Body of pancreas (tissue), 4 donors: ENCODE results near the gene CFDP1. TPM values are rescaled to one million over a fixed set of nuclear protein-coding genes. Genes with fewer than 3 reads are reported as not detected.

Experiments used
- ATAC-seq: fragments of 150-250 bp; one replicate; pipeline ENCODE4 v1.9.1; 2016
- DNase-seq, 4 donors: peaks; one replicate each; pipeline ENCODE4 v3.0.0-alpha.2; 2019
- H3K27ac ChIP-seq, 4 donors: fragments of 200-600 bp; sonication (generic); 1 replicate in 3 of 4; 2 replicates in 1 of 4; pipeline versions ENCODE4 v1.5.1 to v1.6.1; 2016 to 2019; ENCODE audit warnings: mild to moderate bottlenecking in 1 of 4, mixed read lengths in 1 of 4, moderate library complexity in 1 of 4
- H3K27me3 ChIP-seq, 2 donors: fragments of 200-600 bp; sonication (generic); one replicate each; pipeline ENCODE4 v1.6.0; 2016; ENCODE audit warnings: mild to moderate bottlenecking in 1 of 2
- H3K36me3 ChIP-seq, 2 donors: fragments of 200-600 bp; sonication (generic); replicated peaks in 1 of 2; 2 replicates each; pipeline ENCODE4 v1.5.1; 2016; ENCODE audit warnings: low read depth in 2 of 2; ENCODE audit not compliant: insufficient read depth in 1 of 2
- H3K4me1 ChIP-seq: fragments of 200-600 bp; sonication (generic); one replicate; pipeline ENCODE4 v1.6.0; 2016
- H3K4me3 ChIP-seq, 2 donors: fragments of 200-600 bp; sonication (generic); 1 replicate in 1 of 2; 2 replicates in 1 of 2; pipeline ENCODE4 v1.5.1; 2016 to 2019
- H3K9me3 ChIP-seq, 3 donors: fragments of 200-600 bp; sonication (generic); 1 replicate in 2 of 3; 2 replicates in 1 of 3; pipeline ENCODE4 v1.5.1; 2016
- CTCF ChIP-seq, 7 experiments: fragments of 450-650 bp in 4 of 7; fragments of 200-600 bp in 3 of 7; sonication (generic) in 3 of 7; IDR thresholded peaks; one replicate each; pipeline ENCODE4 v1.5.1; 2016 to 2019; ENCODE audit warnings: antibody characterized with exemption in 7 of 7
- POLR2A ChIP-seq, 3 donors: fragments of 450-650 bp; IDR thresholded peaks; one replicate each; pipeline ENCODE4 v1.6.1; 2016; ENCODE audit warnings: antibody characterized with exemption in 3 of 3, mild to moderate bottlenecking in 2 of 3
- WGBS, 2 donors: methylation state at CpG; one replicate each; pipeline ENCODE4 v1.1.5; 2017; 5-methylcytosine and 5-hydroxymethylcytosine counted together
- intact Hi-C: fragments of 100-400 bp; cut with DNase I; formaldehyde crosslinking; loops from one replicate; pipeline ENCODE4 v1.15.1; 2023
- total RNA-seq, 2 donors: library from RNA; depleted of rRNA; stranded (reverse); fragments of >200 nt; gene quantifications; one replicate each; pipeline ENCODE4 v1.1.0, GENCODE V29; 2016

Gene CFDP1
- total RNA-seq, 2 donors from 2014 or later, result 34.0 to 65.3 TPM

- Histone ChIP-seq H3K4me3 (no peak overlapping the region), H3K4me1 (peaks cover 91% of the 10 kb centered on the region), H3K9me3 (no peaks in the 10 kb centered on the region), H3K27ac (peak overlapping the region; percentile 75 to 99 (median 99)), H3K27me3 (no peaks in the 10 kb centered on the region), H3K36me3 (no peaks in the 10 kb centered on the region)
- ATAC-seq, result no peak
- intact Hi-C loops, result no loop called here
- 34 to 69% methylated on average over 5 to 11 of the region's 13 CpGs for WGBS, 2 donors
- peak in 1 of 4 donors; percentile 15 for DNase-seq
- TF ChIP-seq CTCF (IDR thresholded peaks at IDR 0.05) (no peak), POLR2A (IDR thresholded peaks at IDR 0.05) (peak in 1 of 3 donors; percentile 16)
Measured at GRCh38 chr16:75248142-75248535, 185.2 kb downstream of the CFDP1 start.

- Histone ChIP-seq H3K4me3 (no peak overlapping the region), H3K27me3 (no peaks in the 10 kb centered on the region), H3K27ac (peak overlapping the region; percentile 75 to 99 (median 99)), H3K9me3 (no peaks in the 10 kb centered on the region), H3K4me1 (peaks cover 85% of the 10 kb centered on the region), H3K36me3 (peaks cover 0 to 3% of the 10 kb centered on the region in 2 donors)
- intact Hi-C loops, result no loop called here
- DNase-seq, result peak in 1 of 4 donors; percentile 20
- TF ChIP-seq CTCF (IDR thresholded peaks at IDR 0.05), result no peak
- WGBS, 2 donors, result 73 to 90% methylated on average over 2 to 13 of the region's 13 CpGs
- ATAC-seq, result no peak
Measured at GRCh38 chr16:75247249-75247648, 186.1 kb downstream of the CFDP1 start.

- Histone ChIP-seq H3K27ac (peak overlapping the region; percentile 75 to 99 (median 99)), H3K27me3 (no peaks in the 10 kb centered on the region), H3K4me3 (no peak overlapping the region), H3K36me3 (peaks cover 0 to 8% of the 10 kb centered on the region in 2 donors), H3K4me1 (peaks cover 79% of the 10 kb centered on the region), H3K9me3 (no peaks in the 10 kb centered on the region)
- TF ChIP-seq POLR2A (IDR thresholded peaks at IDR 0.05), result no peak
- no peak for TF ChIP-seq CTCF (IDR thresholded peaks at IDR 0.05)
- 84 to 94% methylated on average over 2 to 10 of the region's 12 CpGs for WGBS, 2 donors
- intact Hi-C loops, result no loop called here
- ATAC-seq (no peak), DNase-seq (peak in 1 of 4 donors; percentile 7)
Measured at GRCh38 chr16:75246504-75247205, 186.6 kb downstream of the CFDP1 start.

GRCh38 chr16:75244844-75245758 is 188.2 kb downstream of the CFDP1 start:
- WGBS, 2 donors, result 37 to 64% methylated on average over 7 to 24 of the region's 25 CpGs
- intact Hi-C loops, result no loop called here
- H3K9me3 ChIP-seq, result no peaks in the 10 kb centered on the region
- TF ChIP-seq POLR2A (IDR thresholded peaks at IDR 0.05) (peak; percentile 37 to 67 (median 65)), CTCF (IDR thresholded peaks at IDR 0.05) (no peak)
- H3K4me1 ChIP-seq, result peaks cover 74% of the 10 kb centered on the region
- peak; percentile 86 for ATAC-seq
- H3K4me3 ChIP-seq, result no peak overlapping the region
- no peaks in the 10 kb centered on the region for H3K27me3 ChIP-seq
- peak; percentile 93 to 96 (median 94) for DNase-seq
- peaks cover 0 to 8% of the 10 kb centered on the region in 2 donors for H3K36me3 ChIP-seq
- H3K27ac ChIP-seq, result peak overlapping the region; percentile 79 to 99 (median 99)
